ENCODE results near the gene GTF2IRD1.
A peak's percentile ranks its signal among the peaks of the same experiment; 100 is the strongest.

The GTF2IRD1 gene

GRCh38 chr7:74570533-74571156, 116.9 kb downstream of the GTF2IRD1 start:
- DNase-seq: no peak

DNA sequence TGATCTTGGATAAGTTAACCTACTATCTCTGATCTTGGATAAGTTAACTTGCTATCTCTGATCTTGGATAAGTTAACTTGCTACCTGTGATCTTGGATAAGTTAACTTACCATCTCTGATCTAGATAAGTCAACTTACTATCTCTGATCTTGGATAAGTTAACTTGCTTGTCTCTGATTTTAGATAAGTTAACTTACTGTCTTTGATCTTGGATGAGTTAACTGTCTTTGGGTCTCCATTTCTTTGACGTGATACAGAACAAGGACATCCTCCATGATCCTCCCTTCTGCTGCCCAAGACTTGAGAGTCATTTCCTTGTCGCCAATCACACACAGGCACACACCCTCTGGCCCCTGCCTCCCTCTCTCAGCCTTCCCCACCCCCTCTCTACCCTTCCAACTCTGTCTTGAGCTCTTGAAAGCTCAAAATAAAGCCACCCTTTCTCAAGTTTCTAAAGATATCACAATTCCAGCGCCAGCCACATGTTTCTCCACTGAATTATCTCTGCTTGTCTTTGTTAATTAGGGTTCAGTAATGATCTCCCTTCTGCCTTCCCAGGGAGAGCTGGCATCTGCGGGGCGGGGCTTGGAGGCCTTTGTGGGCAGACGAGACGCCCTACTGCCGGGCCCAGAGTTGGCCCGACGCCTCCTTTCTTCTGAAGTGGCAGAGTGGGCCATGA, 118.7 kb downstream of the GTF2IRD1 start:
- DNase-seq: no peak

GRCh38 chr7:74573512-74573911, 119.8 kb downstream of the GTF2IRD1 start:
- no peak for DNase-seq

DNA sequence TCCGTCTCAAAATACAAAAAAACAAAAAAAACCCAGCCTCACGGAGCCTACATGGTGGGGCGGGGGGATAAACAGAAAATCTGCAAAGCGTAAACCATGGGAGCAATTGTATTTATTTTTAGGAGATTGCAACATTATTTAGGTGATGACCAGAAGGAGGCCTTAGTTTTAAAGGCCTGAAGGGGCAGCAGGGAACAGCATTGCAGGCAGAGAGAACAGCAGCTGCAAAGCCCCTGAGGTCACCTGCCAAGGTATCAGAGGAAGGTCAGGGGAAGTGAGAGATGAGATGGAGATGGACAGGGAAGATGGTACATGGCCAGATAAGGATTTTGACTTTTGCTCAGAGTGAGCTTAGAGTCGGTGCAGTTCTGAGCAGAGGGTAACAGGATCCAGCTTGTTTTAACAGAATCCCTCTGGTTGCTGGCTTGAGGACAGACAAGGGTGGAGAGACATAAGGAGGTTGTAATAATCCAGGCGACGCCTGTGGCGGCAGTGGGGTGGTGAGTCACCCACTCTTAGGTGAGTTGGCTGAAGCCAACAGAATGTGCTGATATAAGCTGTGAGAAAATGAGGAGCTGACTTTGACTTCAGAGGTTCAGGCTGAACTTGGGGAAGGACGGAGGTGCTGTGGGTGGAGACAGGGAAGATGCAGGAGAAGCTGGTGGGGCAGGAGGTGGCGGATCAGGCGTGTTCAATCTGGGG, 121.5 kb downstream of the GTF2IRD1 start:
- peak; percentile 66 for DNase-seq

DNA sequence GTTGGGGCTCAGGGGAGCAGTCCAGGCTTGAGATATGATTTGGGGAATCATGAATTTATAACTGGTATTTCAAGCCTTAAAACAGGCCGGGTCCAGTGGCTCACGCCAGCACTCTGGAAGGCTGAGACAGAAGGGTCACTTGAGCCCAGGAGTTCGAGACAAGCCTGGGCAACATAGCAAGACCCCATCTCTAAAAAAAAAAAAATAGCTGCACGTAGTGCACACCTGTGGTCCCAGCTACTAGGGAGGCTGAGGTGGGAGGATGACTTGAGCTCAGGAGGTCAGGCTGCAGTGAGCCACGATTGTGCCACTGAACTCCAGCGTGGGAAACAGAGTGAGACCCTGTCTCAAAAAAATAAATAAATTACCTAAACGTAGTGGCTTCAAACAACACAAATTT, 122.1 kb downstream of the GTF2IRD1 start:
- no peak for DNase-seq

- DNase-seq: no peak
Measured at GRCh38 chr7:74579800-74580685, 126.3 kb downstream of the GTF2IRD1 start.

GRCh38 chr7:74581916-74582440, 128.3 kb downstream of the GTF2IRD1 start:
- DNase-seq: no peak

DNA sequence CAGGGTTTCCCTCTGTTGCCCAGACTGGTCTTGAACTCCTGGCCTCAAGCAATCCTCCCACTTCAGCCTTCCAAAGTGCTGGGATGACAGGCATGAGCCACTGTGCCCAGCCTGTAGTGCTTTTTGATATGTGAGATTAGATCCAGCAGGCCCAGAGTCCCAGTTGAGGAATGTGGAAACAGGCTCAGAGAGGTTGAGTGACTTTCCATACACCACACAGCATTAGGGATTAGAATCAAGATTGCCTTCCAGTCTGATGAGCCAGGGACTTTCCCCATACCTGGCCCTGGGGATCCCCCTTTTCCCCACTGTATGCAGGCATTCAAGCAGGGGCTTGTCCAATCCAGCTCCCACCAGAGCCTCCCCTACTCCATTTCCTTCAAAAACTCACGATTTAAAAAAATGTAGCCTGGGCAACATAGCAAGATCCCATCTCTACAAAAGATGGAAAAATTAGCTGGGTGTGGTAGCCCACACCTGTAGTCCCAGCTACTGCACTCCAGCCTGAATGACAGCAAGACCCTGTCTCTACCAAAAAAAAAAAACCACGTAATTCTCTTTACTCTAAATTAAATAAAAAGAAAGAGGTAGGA, 128.8 kb downstream of the GTF2IRD1 start:
- no peak for DNase-seq

DNA sequence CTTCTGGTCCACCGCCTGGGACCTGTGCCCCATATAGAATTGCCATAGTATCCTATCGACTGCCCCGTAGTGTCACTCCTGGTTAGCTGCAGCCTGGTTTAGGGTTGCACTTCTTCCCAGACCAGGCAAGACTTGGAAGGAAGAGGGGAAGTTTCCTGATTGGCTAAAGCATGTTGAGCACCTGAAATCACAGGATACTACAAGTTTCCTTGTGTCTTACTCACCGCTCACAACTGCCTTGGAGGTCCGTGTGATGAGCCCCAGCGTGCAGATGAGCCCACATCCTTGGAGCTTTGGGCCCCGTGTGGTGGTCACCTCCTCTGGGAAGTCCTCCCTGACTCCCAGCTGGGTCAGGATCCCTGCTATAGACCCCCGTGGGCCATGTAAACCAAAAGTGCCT, 129.9 kb downstream of the GTF2IRD1 start:
- no peak for DNase-seq

GRCh38 chr7:74584160-74584954, 130.7 kb downstream of the GTF2IRD1 start:
- no peak for DNase-seq

GRCh38 chr7:74585844-74586243, 132.1 kb downstream of the GTF2IRD1 start:
- no peak for DNase-seq

GRCh38 chr7:74586258-74587175, 132.8 kb downstream of the GTF2IRD1 start:
- no peak for DNase-seq

GRCh38 chr7:74587435-74588126, 133.9 kb downstream of the GTF2IRD1 start:
- DNase-seq: peak; percentile 90

DNA sequence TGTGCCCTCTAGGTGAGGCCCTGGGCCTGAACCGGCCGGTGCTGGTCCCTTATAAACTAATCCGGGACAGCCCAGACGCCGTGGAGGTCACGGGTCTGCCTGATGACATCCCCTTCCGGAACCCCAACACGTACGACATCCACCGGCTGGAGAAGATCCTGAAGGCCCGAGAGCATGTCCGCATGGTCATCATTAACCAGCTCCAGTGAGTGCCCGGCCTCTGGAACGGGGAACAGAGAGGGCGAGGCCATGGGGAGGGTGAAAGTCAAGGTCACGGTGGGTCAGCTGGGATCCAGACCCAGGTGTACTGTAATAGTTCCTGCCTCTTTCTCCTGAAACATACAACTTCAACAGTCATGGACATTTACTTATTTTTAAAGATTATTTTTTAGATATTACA, 137.1 kb downstream of the GTF2IRD1 start:
- no peak for DNase-seq

- DNase-seq: no peak
Measured at GRCh38 chr7:74598558-74598957, 144.9 kb downstream of the GTF2IRD1 start.

DNA sequence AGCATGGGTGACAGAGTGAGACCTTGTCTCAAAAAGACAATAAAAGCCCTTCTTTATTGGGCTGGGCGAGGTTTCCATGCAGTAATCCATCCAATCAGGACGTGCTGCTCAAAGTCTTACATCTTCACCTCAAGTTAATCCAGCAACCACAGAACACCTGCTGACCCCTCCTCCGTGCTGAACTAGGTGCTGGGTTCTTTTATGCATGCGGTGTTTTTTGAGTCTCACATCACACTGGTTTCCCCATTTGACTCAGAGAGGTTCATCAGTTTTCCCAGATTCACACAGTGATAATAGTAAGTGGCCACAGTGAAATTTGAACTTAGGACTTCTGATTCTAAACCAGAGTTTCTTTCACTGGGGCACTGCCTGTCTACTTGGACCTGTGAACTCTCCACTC, 145.5 kb downstream of the GTF2IRD1 start:
- DNase-seq: no peak

- no peak for DNase-seq
Measured at GRCh38 chr7:74604326-74605020, 150.8 kb downstream of the GTF2IRD1 start.

GRCh38 chr7:74606101-74606908, 152.6 kb downstream of the GTF2IRD1 start:
- peak; percentile 33 for DNase-seq

All from NCI-H226 (cell line).